CD14-positive monocyte (primary cell): ENCODE results near the gene PHKA2. TPM values are rescaled to one million over a fixed set of nuclear protein-coding genes. Genes with fewer than 3 reads are reported as not detected.

Experiments used
- DNase-seq, 3 donors: peaks; one replicate each; pipeline ENCODE4 v3.0.0-alpha.2; 2011 to 2022
- H2AFZ ChIP-seq: 2 replicates; pipeline ENCODE4 v1.6.0; 2012; ENCODE audit warnings: mild to moderate bottlenecking, low read depth, low read length, inconsistent platforms; ENCODE audit not compliant: insufficient read depth, poor library complexity, severe bottlenecking
- H3K27ac ChIP-seq, 2 donors: 1 replicate in 1 of 2; 2 replicates in 1 of 2; pipeline ENCODE4 v1.5.1; 2012 to 2013; ENCODE audit warnings: low read length in 2 of 2, control low read depth in 1 of 2, inconsistent platforms in 1 of 2, low read depth in 1 of 2, mild to moderate bottlenecking in 1 of 2
- H3K27me3 ChIP-seq, 2 donors: one replicate each; pipeline versions ENCODE4 v1.6.0 to v1.6.1; 2011 to 2013; ENCODE audit warnings: low read length in 2 of 2; ENCODE audit not compliant: control insufficient read depth in 2 of 2, insufficient read depth in 2 of 2
- H3K36me3 ChIP-seq, 2 donors: replicated peaks in 1 of 2; 1 replicate in 1 of 2; 2 replicates in 1 of 2; pipeline versions ENCODE4 v1.5.1 to v1.6.1; 2012 to 2013; ENCODE audit warnings: low read length in 2 of 2, control low read depth in 1 of 2, inconsistent platforms in 1 of 2, mild to moderate bottlenecking in 1 of 2; ENCODE audit not compliant: insufficient read depth in 2 of 2, control insufficient read depth in 1 of 2
- H3K4me1 ChIP-seq, 2 donors: 1 replicate in 1 of 2; 2 replicates in 1 of 2; pipeline versions ENCODE4 v1.5.1 to v1.6.1; 2012 to 2013; ENCODE audit warnings: low read length in 2 of 2, control low read depth in 1 of 2, inconsistent platforms in 1 of 2, mild to moderate bottlenecking in 1 of 2, moderate library complexity in 1 of 2; ENCODE audit not compliant: insufficient read depth in 2 of 2, control insufficient read depth in 1 of 2
- H3K4me2 ChIP-seq: replicated peaks from 2 replicates; pipeline ENCODE3; 2012; ENCODE audit warnings: low read length, moderate library complexity, mild to moderate bottlenecking; ENCODE audit not compliant: poor library complexity, severe bottlenecking; ENCODE audit errors: extremely low read depth
- H3K4me3 ChIP-seq, 3 experiments: fragments of 200-600 bp in 1 of 3; sonication (generic) in 1 of 3; replicated peaks in 1 of 3; 1 replicate in 2 of 3; 2 replicates in 1 of 3; pipeline ENCODE4 v1.5.1; 2011 to 2013; ENCODE audit warnings: low read length in 3 of 3, mild to moderate bottlenecking in 3 of 3, control low read depth in 2 of 3, low read depth in 2 of 3, inconsistent platforms in 1 of 3, moderate library complexity in 1 of 3
- H3K79me2 ChIP-seq: 2 replicates; pipeline ENCODE4 v1.6.0; 2012; ENCODE audit warnings: mild to moderate bottlenecking, control low read depth, inconsistent platforms, low read length, moderate library complexity; ENCODE audit not compliant: insufficient read depth
- H3K9ac ChIP-seq: 2 replicates; pipeline ENCODE4 v1.6.0; 2017; ENCODE audit warnings: low read length, mild to moderate bottlenecking; ENCODE audit not compliant: insufficient read depth, poor library complexity, severe bottlenecking
- H3K9me3 ChIP-seq, 2 donors: replicated peaks in 1 of 2; 1 replicate in 1 of 2; 2 replicates in 1 of 2; pipeline versions ENCODE4 v1.5.1 to v1.6.1; 2012 to 2013; ENCODE audit warnings: low read length in 2 of 2, control low read depth in 1 of 2; ENCODE audit not compliant: control insufficient read depth in 1 of 2, insufficient read depth in 1 of 2
- H4K20me1 ChIP-seq: 2 replicates; pipeline ENCODE4 v1.6.0; 2012; ENCODE audit warnings: mild to moderate bottlenecking, low read length, control low read depth, moderate library complexity; ENCODE audit not compliant: insufficient read depth
- H3K27ac Mint-ChIP-seq, 7 donors: one replicate each; pipeline ENCODE4 v1.8.0; 2020; ENCODE audit warnings: mild to moderate bottlenecking in 7 of 7, mixed read lengths in 7 of 7, moderate library complexity in 6 of 7, inconsistent platforms in 2 of 7
- H3K27me3 Mint-ChIP-seq, 3 donors: one replicate each; pipeline ENCODE4 v1.8.0; 2021 to 2022; ENCODE audit warnings: low read depth in 3 of 3, mild to moderate bottlenecking in 3 of 3, mixed read lengths in 3 of 3, moderate library complexity in 3 of 3, inconsistent platforms in 1 of 3
- H3K36me3 Mint-ChIP-seq, 2 donors: one replicate each; pipeline ENCODE4 v1.8.0; 2020; ENCODE audit warnings: mixed read lengths in 2 of 2, inconsistent platforms in 1 of 2, mild to moderate bottlenecking in 1 of 2
- H3K4me1 Mint-ChIP-seq: one replicate; pipeline ENCODE4 v1.8.0; 2020; ENCODE audit warnings: mild to moderate bottlenecking, mixed read lengths
- H3K4me3 Mint-ChIP-seq, 2 donors: one replicate each; pipeline ENCODE4 v1.8.0; 2020; ENCODE audit warnings: mild to moderate bottlenecking in 2 of 2, mixed read lengths in 2 of 2, moderate library complexity in 1 of 2
- H3K9me3 Mint-ChIP-seq, 7 donors: one replicate each; pipeline ENCODE4 v1.8.0; 2020 to 2022; ENCODE audit warnings: mixed read lengths in 7 of 7, mild to moderate bottlenecking in 6 of 7, moderate library complexity in 6 of 7, inconsistent platforms in 2 of 7
- WGBS: methylation state at CpG from one replicate; pipeline ENCODE4 v1.1.5; 2013; ENCODE audit warnings: missing lambda C conversion rate; ENCODE audit not compliant: insufficient coverage; 5-methylcytosine and 5-hydroxymethylcytosine counted together
- intact Hi-C, 2 donors: fragments of 100-400 bp; cut with micrococcal nuclease; formaldehyde crosslinking; loops; one replicate each; pipeline versions ENCODE4 v1.15.0 to v1.15.1; 2023
- polyA plus RNA-seq, 3 donors: library from polyadenylated mRNA; depleted of rRNA in 1 of 3; unstranded in 2 of 3; stranded (reverse) in 1 of 3; fragments of 300-500 nt in 2 of 3; fragments of >200 nt in 1 of 3; fragmentation: Illumina TruSeq in 2 of 3; gene quantifications; 1 replicate in 2 of 3; 2 replicates in 1 of 3; pipeline ENCODE4 v1.2.3, GENCODE V29; 2012 to 2021
- TF ChIP-seq, protein P1 (sequence below): fragments of 200-600 bp; IDR thresholded peaks from one replicate; pipeline ENCODE4 v1.8.0; 2022; ENCODE audit warnings: antibody characterized with exemption, mild to moderate bottlenecking

Gene PHKA2
- polyA plus RNA-seq, 3 donors: 8.7 to 63.3 (median 9.1) TPM

DNA sequence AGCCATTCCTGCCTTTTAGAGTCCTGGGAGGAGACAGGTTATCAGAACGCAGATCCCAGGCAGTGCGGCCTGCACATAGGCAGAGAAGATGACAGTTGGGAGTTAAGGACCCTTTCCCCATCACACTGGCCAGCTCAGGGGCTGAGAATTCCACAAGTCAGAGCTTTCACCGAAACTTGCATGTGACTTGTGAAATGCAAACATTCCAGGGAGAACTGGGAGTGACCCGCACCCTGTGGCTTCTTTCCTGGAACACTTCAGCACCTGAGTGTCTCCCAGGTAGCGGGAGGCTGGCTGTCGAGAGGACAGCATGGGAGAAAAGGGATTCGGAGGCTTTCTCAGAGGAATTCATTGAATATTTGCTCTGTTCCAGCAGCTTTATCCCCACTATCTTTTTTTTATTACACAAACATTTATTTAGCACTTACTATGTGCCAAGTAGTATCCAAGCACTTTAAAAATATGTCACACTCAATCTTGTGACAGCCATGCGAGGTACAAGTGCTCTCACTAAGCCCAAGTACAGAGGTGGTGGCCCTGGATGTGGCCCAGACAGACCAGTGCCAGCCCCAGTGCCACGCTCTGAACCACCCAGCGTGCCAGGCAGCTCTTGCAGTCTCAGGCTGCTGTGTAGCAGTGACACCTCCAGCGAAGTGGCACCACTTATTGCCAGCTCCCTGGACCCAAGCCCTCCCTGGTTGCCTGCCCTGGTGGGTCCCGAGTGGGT, 100.5 kb downstream of the PHKA2 start:
- Histone ChIP-seq H3K27ac (no peak overlapping the region), H3K79me2 (no peaks in the 10 kb centered on the region), H3K9ac (no peak overlapping the region), H3K9me3 (no peaks in the 10 kb centered on the region), H2AFZ (no peak overlapping the region), H3K4me3 (no peak overlapping the region), H3K4me1 (peaks cover 21% of the 10 kb centered on the region in 2 donors), H3K27me3 (no peaks in the 10 kb centered on the region), H4K20me1 (no peaks in the 10 kb centered on the region), H3K4me2 (no peak overlapping the region), H3K36me3 (no peaks in the 10 kb centered on the region)
- H3K36me3 Mint-ChIP-seq: no peaks in the 10 kb centered on the region
- no peak overlapping the region for H3K27ac Mint-ChIP-seq
- H3K4me1 Mint-ChIP-seq: peaks cover 27% of the 10 kb centered on the region
- H3K9me3 Mint-ChIP-seq: peaks cover 0 to 8% (median 0%) of the 10 kb centered on the region in 7 donors
- peaks cover 2 to 11% (median 6%) of the 10 kb centered on the region in 3 donors for H3K27me3 Mint-ChIP-seq
- TF ChIP-seq, protein P1, sequence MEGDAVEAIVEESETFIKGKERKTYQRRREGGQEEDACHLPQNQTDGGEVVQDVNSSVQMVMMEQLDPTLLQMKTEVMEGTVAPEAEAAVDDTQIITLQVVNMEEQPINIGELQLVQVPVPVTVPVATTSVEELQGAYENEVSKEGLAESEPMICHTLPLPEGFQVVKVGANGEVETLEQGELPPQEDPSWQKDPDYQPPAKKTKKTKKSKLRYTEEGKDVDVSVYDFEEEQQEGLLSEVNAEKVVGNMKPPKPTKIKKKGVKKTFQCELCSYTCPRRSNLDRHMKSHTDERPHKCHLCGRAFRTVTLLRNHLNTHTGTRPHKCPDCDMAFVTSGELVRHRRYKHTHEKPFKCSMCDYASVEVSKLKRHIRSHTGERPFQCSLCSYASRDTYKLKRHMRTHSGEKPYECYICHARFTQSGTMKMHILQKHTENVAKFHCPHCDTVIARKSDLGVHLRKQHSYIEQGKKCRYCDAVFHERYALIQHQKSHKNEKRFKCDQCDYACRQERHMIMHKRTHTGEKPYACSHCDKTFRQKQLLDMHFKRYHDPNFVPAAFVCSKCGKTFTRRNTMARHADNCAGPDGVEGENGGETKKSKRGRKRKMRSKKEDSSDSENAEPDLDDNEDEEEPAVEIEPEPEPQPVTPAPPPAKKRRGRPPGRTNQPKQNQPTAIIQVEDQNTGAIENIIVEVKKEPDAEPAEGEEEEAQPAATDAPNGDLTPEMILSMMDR: no peak
- WGBS: 95% methylated on average over 7 of the region's 12 CpGs
- DNase-seq: no peak
- intact Hi-C loops: no loop called here
- H3K4me3 Mint-ChIP-seq: no peak overlapping the region

DNA sequence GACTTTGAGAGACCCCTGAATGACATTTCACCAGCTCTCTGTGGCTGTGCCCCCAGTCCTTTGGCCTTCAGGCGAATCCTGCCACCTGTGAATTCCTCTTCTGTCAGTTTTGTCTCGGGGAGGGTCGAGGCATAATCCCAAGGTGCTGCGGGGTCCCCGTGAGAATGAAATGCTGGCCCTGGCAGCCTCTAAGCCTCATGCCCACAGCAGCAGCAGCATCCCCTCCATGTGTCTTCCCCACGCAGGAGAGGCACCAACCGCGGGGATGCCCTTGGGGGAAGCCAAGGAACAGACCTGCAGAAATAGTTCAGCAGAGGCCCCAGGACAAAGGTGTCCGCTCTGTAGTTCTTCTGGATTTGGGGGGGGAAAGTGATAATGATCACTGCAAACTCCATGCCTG, 104.8 kb downstream of the PHKA2 start:
- Mint-ChIP-seq H3K27me3 (peaks cover 0 to 13% (median 5%) of the 10 kb centered on the region in 3 donors), H3K4me1 (no peaks in the 10 kb centered on the region), H3K27ac (no peak overlapping the region), H3K9me3 (peaks cover 0 to 8% (median 0%) of the 10 kb centered on the region in 7 donors), H3K4me3 (no peak overlapping the region), H3K36me3 (no peaks in the 10 kb centered on the region)
- WGBS: no CpG with 5 or more reads among the region's 9 CpGs
- H3K4me1 ChIP-seq: no peaks in the 10 kb centered on the region
- H3K27me3 ChIP-seq: no peaks in the 10 kb centered on the region
- no peak overlapping the region for H3K4me2 ChIP-seq
- no peaks in the 10 kb centered on the region for H3K9me3 ChIP-seq
- H3K9ac ChIP-seq: no peak overlapping the region
- no peak overlapping the region for H3K27ac ChIP-seq
- H3K4me3 ChIP-seq: no peak overlapping the region
- H4K20me1 ChIP-seq: no peaks in the 10 kb centered on the region
- H2AFZ ChIP-seq: no peak overlapping the region
- no peaks in the 10 kb centered on the region for H3K36me3 ChIP-seq
- intact Hi-C loops: no loop called here
- TF ChIP-seq, protein P1: no peak
- no peaks in the 10 kb centered on the region for H3K79me2 ChIP-seq
- DNase-seq: no peak
